Uterus (tissue), 4 donors: ENCODE results near the gene ECE2. TPM values are rescaled to one million over a fixed set of nuclear protein-coding genes. Genes with fewer than 3 reads are reported as not detected.
A peak's percentile ranks its signal among the peaks of the same experiment; 100 is the strongest.

Source experiments
- DNase-seq, 2 donors: peaks; one replicate each; pipeline ENCODE4 v3.0.0-alpha.2; 2019 to 2020
- H3K27ac ChIP-seq, 2 donors: fragments of 200-600 bp; sonication (generic); 1 replicate in 1 of 2; 2 replicates in 1 of 2; pipeline ENCODE4 v1.5.1; 2016 to 2018
- H3K27me3 ChIP-seq, 2 donors: fragments of 200-600 bp; sonication (generic); one replicate each; pipeline ENCODE4 v1.5.1; 2018 to 2019; ENCODE audit warnings: control low read depth in 1 of 2
- H3K36me3 ChIP-seq, 2 donors: fragments of 200-600 bp; sonication (generic); one replicate each; pipeline ENCODE4 v1.5.1; 2019; ENCODE audit warnings: control low read depth in 1 of 2
- H3K4me1 ChIP-seq, 2 donors: fragments of 200-600 bp; sonication (generic); one replicate each; pipeline ENCODE4 v1.5.1; 2018 to 2019; ENCODE audit warnings: control low read depth in 1 of 2
- H3K4me3 ChIP-seq, 2 donors: fragments of 200-600 bp; sonication (generic); 1 replicate in 1 of 2; 2 replicates in 1 of 2; pipeline ENCODE4 v1.5.1; 2018 to 2019; ENCODE audit warnings: mild to moderate bottlenecking in 1 of 2
- H3K9me3 ChIP-seq, 2 donors: fragments of 200-600 bp; sonication (generic); one replicate each; pipeline ENCODE4 v1.5.1; 2019; ENCODE audit warnings: control low read depth in 1 of 2
- CTCF ChIP-seq, 4 experiments: fragments of 200-600 bp in 2 of 4; fragments of 450-650 bp in 2 of 4; sonication (generic) in 2 of 4; IDR thresholded peaks; one replicate each; pipeline ENCODE4 v1.5.1; 2016 to 2019; ENCODE audit warnings: antibody characterized with exemption in 4 of 4, mild to moderate bottlenecking in 2 of 4, moderate library complexity in 1 of 4
- POLR2A ChIP-seq, 2 donors: fragments of 450-650 bp; IDR thresholded peaks; one replicate each; pipeline ENCODE4 v1.6.1; 2016; ENCODE audit warnings: antibody characterized with exemption in 2 of 2, mild to moderate bottlenecking in 1 of 2, moderate library complexity in 1 of 2
- intact Hi-C: fragments of 100-400 bp; cut with DNase I; formaldehyde crosslinking; loops from one replicate; pipeline ENCODE4 v1.15.1; 2023; ENCODE audit warnings: low total_unique reads
- total RNA-seq, 4 donors: library from RNA; depleted of rRNA in 3 of 4; stranded (reverse); fragments of >200 nt in 3 of 4; gene quantifications; one replicate each; pipeline versions ENCODE4 v1.1.0 to v1.2.4, GENCODE V29; 2014 to 2023
- donor health status: DM: yes; HTN: yes; CAD: no.

ECE2 gene
- not detected for total RNA-seq

DNA sequence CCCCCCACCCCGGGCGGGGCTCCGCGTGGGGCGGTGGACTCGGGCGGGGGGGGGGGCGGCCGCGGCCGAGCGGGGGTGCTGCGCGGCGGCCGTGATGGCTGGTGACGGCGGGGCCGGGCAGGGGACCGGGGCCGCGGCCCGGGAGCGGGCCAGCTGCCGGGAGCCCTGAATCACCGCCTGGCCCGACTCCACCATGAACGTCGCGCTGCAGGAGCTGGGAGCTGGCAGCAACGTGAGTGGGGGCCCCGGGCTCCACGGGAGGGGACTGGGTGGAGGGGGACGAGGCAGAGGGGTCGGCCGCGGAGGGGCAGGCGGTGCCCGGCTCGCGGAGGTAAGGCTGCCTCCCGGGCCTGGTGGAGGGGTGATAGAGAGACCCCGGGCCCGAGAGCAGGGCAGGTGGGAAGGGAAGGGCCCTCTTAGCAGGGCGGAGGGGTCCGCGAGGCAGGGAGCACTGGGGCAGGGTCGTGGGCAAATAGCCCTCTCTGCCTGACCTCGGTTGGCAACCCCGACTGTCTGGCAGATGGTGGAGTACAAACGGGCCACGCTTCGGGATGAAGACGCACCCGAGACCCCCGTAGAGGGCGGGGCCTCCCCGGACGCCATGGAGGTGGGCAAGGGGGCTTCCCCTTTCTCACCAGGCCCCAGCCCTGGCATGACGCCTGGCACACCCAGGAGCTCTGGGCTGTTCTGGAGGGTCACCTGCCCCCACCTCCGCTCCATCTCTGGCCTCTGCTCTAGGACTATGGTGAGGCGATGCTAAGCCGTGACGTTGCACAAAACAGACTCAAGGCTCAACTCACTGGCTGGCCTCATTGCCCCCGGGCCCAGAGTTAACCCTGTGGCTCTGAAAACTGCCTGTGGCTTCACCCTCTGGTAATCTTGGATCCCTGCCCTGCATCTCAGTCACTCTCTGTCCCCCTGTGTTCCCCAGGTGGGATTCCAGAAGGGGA, at the start of gene ECE2:
Gene ECE2, plus strand, starts transcription at position 62 of the 950 bp plus-strand sequence. Its CDS starts 132 bp downstream, at position 194.
- Histone ChIP-seq H3K36me3 (no peaks in the 10 kb centered on the region), H3K4me1 (no peaks in the 10 kb centered on the region), H3K27ac (no peak within 1 kb of the TSS), H3K9me3 (no peaks in the 10 kb centered on the region), H3K27me3 (no peaks in the 10 kb centered on the region), H3K4me3 (no peak within 1 kb of the TSS)
- DNase-seq, result no peak
- TF ChIP-seq CTCF (IDR thresholded peaks at IDR 0.05) (no peak), POLR2A (IDR thresholded peaks at IDR 0.05) (no peak)
- intact Hi-C loops, result no loop called here

- intact Hi-C loops, result no loop called here
- H3K9me3 ChIP-seq, result no peaks in the 10 kb centered on the region
These were observed 48.3 kb upstream of the ECE2 start for GRCh38 chr3:184227481-184227935.

DNA sequence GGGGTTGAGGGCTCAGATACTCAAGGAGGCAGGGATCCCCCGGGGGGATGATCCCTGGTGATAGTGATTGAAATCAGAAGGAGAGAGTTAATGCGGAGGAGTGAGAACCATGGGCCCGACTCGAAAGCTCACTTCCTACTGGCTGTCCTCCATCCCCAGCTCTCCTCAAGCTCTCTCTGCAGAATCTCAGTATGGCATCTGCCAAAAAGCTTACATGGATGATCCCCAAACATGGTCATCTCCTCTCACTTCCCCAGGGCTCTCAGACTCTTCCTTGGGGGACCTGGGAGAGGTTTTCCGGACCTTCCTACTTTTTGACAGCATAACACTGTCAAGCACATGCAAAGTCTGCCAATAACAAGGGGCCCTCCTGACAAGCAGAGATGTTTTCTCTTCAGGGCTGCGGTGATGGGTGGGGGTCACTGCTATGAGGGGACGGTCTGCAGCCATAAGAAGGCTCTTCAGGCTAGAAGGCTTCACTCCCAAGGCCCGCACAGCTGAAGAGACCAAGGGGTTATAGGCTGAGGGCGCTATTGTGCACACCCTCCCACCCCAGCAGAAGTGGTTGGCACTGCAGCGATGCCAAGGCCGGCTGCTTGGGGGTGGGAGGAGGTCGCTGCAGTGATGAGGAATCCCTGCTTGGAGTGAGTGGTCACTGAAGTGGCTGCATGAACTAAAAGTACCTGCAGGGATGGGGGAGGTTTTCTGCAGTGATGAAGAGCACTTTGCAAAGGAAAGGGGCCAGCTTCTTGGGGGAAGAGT, 47.3 kb upstream of the ECE2 start:
- Histone ChIP-seq H3K9me3 (no peaks in the 10 kb centered on the region), H3K36me3 (no peaks in the 10 kb centered on the region), H3K27ac (no peak overlapping the region), H3K4me3 (no peak overlapping the region), H3K4me1 (peaks cover 0 to 18% of the 10 kb centered on the region in 2 donors), H3K27me3 (peaks cover 8 to 19% of the 10 kb centered on the region in 2 donors)
- intact Hi-C loops, result no loop called here
- no peak for TF ChIP-seq POLR2A (IDR thresholded peaks at IDR 0.05)
- no peak for TF ChIP-seq CTCF (IDR thresholded peaks at IDR 0.05)
- no peak for DNase-seq

More at GRCh38 chr3:184227481-184227935, 48.3 kb upstream of the ECE2 start:
- Histone ChIP-seq H3K27ac (no peak overlapping the region), H3K4me3 (no peak overlapping the region), H3K4me1 (peaks cover 0 to 18% of the 10 kb centered on the region in 2 donors), H3K27me3 (peaks cover 8 to 19% of the 10 kb centered on the region in 2 donors), H3K36me3 (no peaks in the 10 kb centered on the region)
- no peak for DNase-seq
- TF ChIP-seq CTCF (IDR thresholded peaks at IDR 0.05) (peak in 3 of 4 experiments; percentile 22 to 40 (median 28)), POLR2A (IDR thresholded peaks at IDR 0.05) (no peak)

DNA sequence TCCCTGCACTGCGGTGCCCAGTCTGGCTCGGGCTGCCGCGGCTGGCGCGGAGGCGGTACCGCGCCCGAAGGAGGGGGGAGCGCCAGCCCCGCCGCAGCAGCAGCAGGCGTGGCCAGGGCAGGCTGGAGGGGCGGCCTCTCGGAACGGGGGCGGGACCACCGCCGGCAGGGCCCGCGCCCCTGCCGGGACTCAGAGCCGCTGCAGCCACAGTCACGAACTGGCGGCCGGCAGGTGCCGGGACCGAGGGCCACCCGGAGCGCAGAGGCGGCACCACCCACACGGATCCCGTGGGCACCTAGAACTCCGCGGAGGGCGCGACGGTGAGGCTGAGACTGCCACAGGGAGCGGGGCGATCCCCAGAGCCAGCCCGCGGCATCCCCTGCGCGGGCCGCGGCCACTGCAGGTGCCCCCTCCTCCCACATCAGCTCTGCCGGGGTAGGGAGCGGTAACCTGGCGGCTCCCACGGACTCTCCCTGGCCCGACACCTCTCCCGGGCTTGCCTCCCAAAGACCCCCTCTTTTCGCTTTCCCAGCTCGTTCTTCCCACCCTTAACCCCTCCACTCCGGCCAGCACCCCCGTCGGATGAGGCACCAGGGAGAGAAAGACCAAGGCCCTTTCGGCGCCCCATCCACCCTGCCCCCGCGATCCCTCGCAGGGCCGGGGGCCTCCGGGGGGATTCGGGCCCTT, 46.3 kb upstream of the ECE2 start, which contains the start of gene VWA5B2:
Gene VWA5B2, plus strand, starts transcription at position 192 of the 687 bp plus-strand sequence. CDS start 944 bp downstream, outside the sequence.
- H3K9me3 ChIP-seq, result no peaks in the 10 kb centered on the region
- no peak within 1 kb of the TSS for H3K27ac ChIP-seq
- H3K4me3 ChIP-seq, result peak within 1 kb of the TSS; percentile 3 to 44
- TF ChIP-seq CTCF (IDR thresholded peaks at IDR 0.05), result peak in 3 of 4 experiments; percentile 17 to 52 (median 39)
- no peak for TF ChIP-seq POLR2A (IDR thresholded peaks at IDR 0.05)
- no peaks in the 10 kb centered on the region for H3K36me3 ChIP-seq
- H3K4me1 ChIP-seq, result peaks cover 0 to 18% of the 10 kb centered on the region in 2 donors
- DNase-seq, result peak; percentile 22 to 60
- peaks cover 8 to 19% of the 10 kb centered on the region in 2 donors for H3K27me3 ChIP-seq
- intact Hi-C loops, result no loop called here
